Psoas muscle (tissue), 8 donors: Measurements from ENCODE around the gene XPO1. TPM values are rescaled to one million over a fixed set of nuclear protein-coding genes. Genes with fewer than 3 reads are reported as not detected.
A peak's percentile ranks its signal among the peaks of the same experiment; 100 is the strongest.

ENCODE experiments used
- ATAC-seq, 4 donors: fragments of 200-7000 bp; cut with Tn5 transposase; one replicate each; pipeline ENCODE4 v1.9.1; 2020; ENCODE audit warnings: moderate library complexity in 3 of 4, mild to moderate bottlenecking in 2 of 4
- DNase-seq, 2 donors: peaks; one replicate each; pipeline ENCODE4 v3.0.0-alpha.2; 2020
- H3K27ac ChIP-seq: fragments of 200-600 bp; one replicate; pipeline ENCODE4 v1.8.0; 2022
- H3K27me3 ChIP-seq, 3 donors: fragments of 200-600 bp in 1 of 3; one replicate each; pipeline versions ENCODE4 v1.6.1 to v1.8.0; 2013 to 2022; ENCODE audit warnings: low read length in 2 of 3, mild to moderate bottlenecking in 2 of 3, moderate library complexity in 1 of 3; ENCODE audit not compliant: insufficient read depth in 3 of 3
- H3K36me3 ChIP-seq, 2 donors: fragments of 200-600 bp in 1 of 2; one replicate each; pipeline versions ENCODE4 v1.6.1 to v1.8.0; 2013 to 2022; ENCODE audit warnings: low read depth in 1 of 2, mild to moderate bottlenecking in 1 of 2, moderate library complexity in 1 of 2; ENCODE audit not compliant: insufficient read depth in 1 of 2
- H3K4me1 ChIP-seq: fragments of 200-600 bp; one replicate; pipeline ENCODE4 v1.8.0; 2022
- H3K4me3 ChIP-seq: fragments of 200-600 bp; one replicate; pipeline ENCODE4 v1.8.0; 2022; ENCODE audit warnings: mild to moderate bottlenecking
- H3K9me3 ChIP-seq: fragments of 200-600 bp; one replicate; pipeline ENCODE4 v1.8.0; 2022
- WGBS, 3 donors: extraction: QIAGEN DNeasy Blood & Tissue Kit; methylation state at CpG; one replicate each; pipeline versions ENCODE4 v1.1.6 to v1.1.7; 2013; 5-methylcytosine and 5-hydroxymethylcytosine counted together
- intact Hi-C, 2 donors: fragments of 100-400 bp; cut with DNase I; formaldehyde crosslinking; loops; one replicate each; pipeline versions ENCODE4 v1.11.0 to v1.14.2; 2022
- polyA plus RNA-seq, 3 donors: library from polyadenylated mRNA; stranded (reverse); fragments of 200-250 nt; gene quantifications; one replicate each; pipeline ENCODE4 v1.2.3, GENCODE V29; 2013
- total RNA-seq, 4 donors: library from RNA; stranded (reverse); fragmentation: NEBNext Ultra II Directional in 2 of 4; extraction: Animal tissue kit (Norgen Biotek cat#: 25700) in 2 of 4; gene quantifications; one replicate each; pipeline versions ENCODE4 v1.2.1 to v1.2.4, GENCODE V29; 2021 to 2023
- TF ChIP-seq, protein P1 (sequence below): fragments of 200-600 bp; IDR thresholded peaks from one replicate; pipeline ENCODE4 v1.8.0; 2022; ENCODE audit warnings: antibody characterized with exemption
- donor health status: healthy with polysubstance abuse.
- donor health status: DM: no; HTN: no; CAD: no; lungs with moderate emphysema.
- donor health status: Bipolar disorder and iron deficiency.
- donor health status: healthy.
- donor health status: DM: yes; HTN: yes; CAD: no.
- donor health status: DM: no; HTN: no; CAD: no.
- donor health status: DM: no; HTN: no; CAD: no.
- donor health status: DM: yes; HTN: yes; CAD: no.

XPO1 gene
- total and polyA plus RNA-seq, 7 donors: 33.5 to 108 (median 58.1) TPM

DNA sequence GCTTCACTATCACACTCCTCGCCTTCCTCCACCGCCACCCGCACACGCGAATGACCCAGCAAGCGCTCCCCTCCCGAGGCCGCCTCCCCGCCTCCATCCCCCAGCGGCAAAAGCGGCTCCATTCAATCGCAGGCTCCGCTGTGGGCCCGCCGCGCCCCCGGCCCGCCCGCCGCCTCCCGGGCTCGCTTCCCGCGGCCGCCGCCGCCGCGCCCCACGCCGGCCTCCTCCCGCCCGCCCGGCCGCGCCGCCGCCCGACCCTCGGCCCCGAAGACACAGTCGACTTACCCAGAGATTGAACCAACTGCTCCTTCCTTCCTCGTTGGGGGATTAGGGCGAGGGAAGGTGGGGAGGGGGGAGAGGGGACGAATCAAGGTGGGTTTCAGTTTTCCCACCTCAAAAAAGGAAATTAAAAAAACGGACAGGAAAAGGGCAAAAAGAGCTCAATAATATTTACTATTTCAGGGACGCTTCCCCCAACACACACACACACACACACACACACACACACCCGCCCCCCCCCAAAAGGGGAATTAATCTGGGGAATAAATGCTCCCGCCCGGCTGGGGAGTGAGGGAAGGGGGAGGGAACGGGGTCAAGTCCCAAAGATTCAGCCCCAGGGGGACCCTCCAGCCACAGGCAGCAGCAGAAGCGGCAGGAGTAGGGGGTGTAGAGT is 743 bp downstream of the XPO1 start:
- intact Hi-C loops: loop anchor here (2.0 to 5.0 kb wide), 4 partner anchors 65 to 225 kb away; partner anchors contain the start of gene USP34 (in 1 of the 2)
- no peaks in the 10 kb centered on the region for H3K9me3 ChIP-seq
- WGBS, 3 donors: 0 to 1% (median 0%) methylated on average over 25 to 52 of the region's 52 CpGs
- TF ChIP-seq, protein P1, sequence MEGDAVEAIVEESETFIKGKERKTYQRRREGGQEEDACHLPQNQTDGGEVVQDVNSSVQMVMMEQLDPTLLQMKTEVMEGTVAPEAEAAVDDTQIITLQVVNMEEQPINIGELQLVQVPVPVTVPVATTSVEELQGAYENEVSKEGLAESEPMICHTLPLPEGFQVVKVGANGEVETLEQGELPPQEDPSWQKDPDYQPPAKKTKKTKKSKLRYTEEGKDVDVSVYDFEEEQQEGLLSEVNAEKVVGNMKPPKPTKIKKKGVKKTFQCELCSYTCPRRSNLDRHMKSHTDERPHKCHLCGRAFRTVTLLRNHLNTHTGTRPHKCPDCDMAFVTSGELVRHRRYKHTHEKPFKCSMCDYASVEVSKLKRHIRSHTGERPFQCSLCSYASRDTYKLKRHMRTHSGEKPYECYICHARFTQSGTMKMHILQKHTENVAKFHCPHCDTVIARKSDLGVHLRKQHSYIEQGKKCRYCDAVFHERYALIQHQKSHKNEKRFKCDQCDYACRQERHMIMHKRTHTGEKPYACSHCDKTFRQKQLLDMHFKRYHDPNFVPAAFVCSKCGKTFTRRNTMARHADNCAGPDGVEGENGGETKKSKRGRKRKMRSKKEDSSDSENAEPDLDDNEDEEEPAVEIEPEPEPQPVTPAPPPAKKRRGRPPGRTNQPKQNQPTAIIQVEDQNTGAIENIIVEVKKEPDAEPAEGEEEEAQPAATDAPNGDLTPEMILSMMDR: no peak
- no peaks in the 10 kb centered on the region for H3K36me3 ChIP-seq
- peak overlapping the region; percentile 97 for H3K27ac ChIP-seq
- peak overlapping the region; percentile 87 for H3K4me3 ChIP-seq
- H3K4me1 ChIP-seq: peaks cover 25% of the 10 kb centered on the region
- peak in 1 of 2 donors; percentile 71 for DNase-seq
- no peaks in the 10 kb centered on the region for H3K27me3 ChIP-seq
- ATAC-seq: peak in 2 of 4 donors; percentile 0 to 8

DNA sequence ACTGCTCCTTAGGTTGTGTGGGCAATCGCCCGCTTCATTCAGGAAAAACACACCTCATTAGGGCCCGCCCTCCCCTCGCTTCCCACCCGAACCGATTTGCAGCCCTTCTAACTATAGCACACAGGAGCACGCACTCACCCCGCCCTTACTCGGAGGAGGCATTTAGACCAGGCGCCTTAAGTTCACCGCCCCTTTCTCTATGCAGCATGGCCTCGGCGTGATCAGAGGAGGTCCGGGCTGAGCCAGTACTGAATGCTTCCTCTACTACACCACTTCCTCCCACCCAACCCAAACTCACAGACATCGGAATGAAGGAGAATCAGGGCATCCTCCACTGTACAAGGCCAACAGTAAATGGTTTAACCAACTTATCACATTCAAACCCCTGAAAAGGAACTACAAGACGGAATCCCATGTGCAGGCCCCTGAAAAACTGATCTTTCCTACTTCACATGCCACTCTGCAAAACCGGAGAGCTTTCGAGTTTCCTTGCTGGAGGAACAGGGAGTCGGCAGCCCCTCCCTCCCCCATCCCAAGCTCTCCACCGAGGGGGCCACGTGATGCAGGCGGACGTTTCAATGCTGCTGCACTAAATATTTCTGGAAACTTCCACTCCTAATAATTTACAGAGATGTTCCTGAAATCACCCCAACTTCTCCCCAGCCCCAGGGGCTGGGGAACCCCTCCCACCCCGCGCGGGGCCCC is 1.4 kb downstream of the XPO1 start:
- TF ChIP-seq, protein P1: no peak
- Histone ChIP-seq H3K4me1 (peaks cover 26% of the 10 kb centered on the region), H3K36me3 (peaks cover 0 to under 1% of the 10 kb centered on the region in 2 donors), H3K4me3 (peak overlapping the region; percentile 87), H3K27me3 (no peaks in the 10 kb centered on the region), H3K27ac (peak overlapping the region; percentile 97), H3K9me3 (no peaks in the 10 kb centered on the region)
- intact Hi-C loops: loop anchor here (2.0 to 5.0 kb wide), 4 partner anchors 64 to 226 kb away; partner anchors contain the start of gene USP34 (in 1 of the 2)
- 0 to 1% (median 0%) methylated on average over 26 of the region's 26 CpGs for WGBS, 3 donors
- ATAC-seq (peak; percentile 65 to 73 (median 72)), DNase-seq (peak; percentile 84 to 91)

DNA sequence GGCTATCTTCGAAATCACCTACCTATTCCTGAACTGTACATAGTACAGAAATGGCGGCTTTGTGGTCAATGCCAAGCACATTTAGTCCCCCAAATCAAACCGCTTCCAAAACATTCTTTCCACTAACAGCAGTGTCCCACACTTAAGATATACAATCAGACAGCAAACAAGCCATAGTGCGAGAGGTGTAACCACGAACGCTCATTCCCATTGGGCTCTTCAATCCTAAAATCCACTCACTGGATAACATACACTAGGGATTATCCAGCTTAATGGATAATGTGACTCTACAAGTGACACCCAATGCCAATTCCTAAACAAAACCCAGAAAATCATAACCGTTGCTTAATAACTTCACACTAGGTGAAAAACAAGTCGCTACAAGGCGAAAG is 2.0 kb downstream of the XPO1 start:
- H3K9me3 ChIP-seq: no peaks in the 10 kb centered on the region
- H3K36me3 ChIP-seq: peaks cover 0 to 5% of the 10 kb centered on the region in 2 donors
- intact Hi-C loops: loop anchor here (2.0 to 5.0 kb wide), 4 partner anchors 64 to 227 kb away; partner anchors contain the start of gene USP34 (in 1 of the 2)
- DNase-seq (no peak), ATAC-seq (no peak)
- H3K4me1 ChIP-seq: peaks cover 31% of the 10 kb centered on the region
- H3K27ac ChIP-seq: peak overlapping the region; percentile 97
- H3K27me3 ChIP-seq: no peaks in the 10 kb centered on the region
- WGBS, 3 donors: 0 to 1% (median 0%) methylated on average over 9 of the region's 9 CpGs
- TF ChIP-seq, protein P1: no peak
- peak overlapping the region; percentile 87 for H3K4me3 ChIP-seq

DNA sequence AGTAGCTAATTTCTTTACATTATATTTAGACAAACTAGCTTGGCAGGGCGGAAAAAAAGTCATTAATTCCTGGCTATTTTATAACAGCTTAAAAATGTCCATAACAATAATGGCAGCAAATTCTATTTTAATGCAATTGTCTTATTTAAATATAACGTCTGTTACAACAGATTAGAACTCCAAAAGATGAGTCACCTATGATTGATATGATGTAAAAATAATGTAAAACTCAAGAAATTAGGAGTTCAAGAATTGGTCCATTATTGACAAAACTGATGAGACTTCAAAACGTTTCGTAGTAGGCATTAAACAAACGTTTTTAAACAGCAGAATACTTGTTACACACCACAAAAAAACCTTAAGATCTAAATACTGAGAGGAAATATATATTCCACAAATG is 2.7 kb downstream of the XPO1 start:
- WGBS, 3 donors: 17 to 21% (median 19%) methylated on average over 5 of the region's 5 CpGs
- H3K27ac ChIP-seq: peak overlapping the region; percentile 97

More for the DNA sequence above, 2.7 kb downstream of the XPO1 start:
- TF ChIP-seq, protein P1: no peak
- Histone ChIP-seq H3K4me3 (peak overlapping the region; percentile 87), H3K4me1 (peaks cover 39% of the 10 kb centered on the region), H3K36me3 (peaks cover 0 to 5% of the 10 kb centered on the region in 2 donors), H3K9me3 (no peaks in the 10 kb centered on the region), H3K27me3 (no peaks in the 10 kb centered on the region)
- DNase-seq: no peak
- intact Hi-C loops: loop anchor here (2.0 to 5.0 kb wide), 3 partner anchors 63 to 319 kb away; partner anchors contain the start of genes FAM161A (in 1 of the 2) and USP34 (in 1 of the 2)
- no peak for ATAC-seq
